OCI-LY7 (cell line): ENCODE results near the gene RAB8A. TPM values are rescaled to one million over a fixed set of nuclear protein-coding genes. Genes with fewer than 3 reads are reported as not detected.

Source experiments
- BruUV-seq: library from RNA; stranded (reverse); fragments of 400-500 nt; replicated peaks from 2 replicates; lab custom pipeline; 2021; lab: Mats Ljungman, UMichigan
- CTCF ChIA-PET: fragments of 300-600 bp; sonication (Branson Sonifier 250); formaldehyde crosslinking; loops from one replicate; lab custom pipeline; 2022; ENCODE audit warnings: antibody characterized with exemption; ENCODE audit not compliant: unreplicated experiment; lab: Charles Lee
- POLR2A ChIA-PET: fragments of 300-600 bp; sonication (Branson Sonifier 250); formaldehyde crosslinking; loops from one replicate; lab custom pipeline; 2022; ENCODE audit warnings: antibody characterized with exemption; lab: Charles Lee
- DNase-seq: peaks from one replicate; pipeline ENCODE4 v3.0.0-alpha.2; 2015; ENCODE audit warnings: low spot score
- H2AFZ ChIP-seq: fragments of 200-600 bp; sonication (generic), shearing (Covaris generic); 2 replicates; pipeline ENCODE4 v1.6.1; 2014; ENCODE audit warnings: mild to moderate bottlenecking, antibody characterized with exemption, low read length, moderate library complexity
- H3K27ac ChIP-seq: fragments of 200-600 bp; sonication (generic); 2 replicates; pipeline ENCODE4 v1.5.1; 2014; ENCODE audit warnings: mixed run types, low read depth, mild to moderate bottlenecking, moderate library complexity, low read length, inconsistent platforms; ENCODE audit not compliant: poor library complexity, severe bottlenecking
- H3K36me3 ChIP-seq: fragments of 200-600 bp; sonication (generic); 2 replicates; pipeline ENCODE4 v1.6.1; 2014; ENCODE audit warnings: mild to moderate bottlenecking, antibody characterized with exemption, low read length, moderate library complexity, mixed read lengths; ENCODE audit not compliant: insufficient read depth
- H3K4me1 ChIP-seq: fragments of 200-600 bp; sonication (generic); 2 replicates; pipeline ENCODE4 v1.5.1; 2014; ENCODE audit warnings: mild to moderate bottlenecking, low read length; ENCODE audit not compliant: insufficient read depth, poor library complexity, severe bottlenecking
- H3K4me2 ChIP-seq: fragments of 200-600 bp; sonication (generic); 2 replicates; pipeline ENCODE4 v1.6.1; 2014; ENCODE audit warnings: mild to moderate bottlenecking, low read length
- H3K4me3 ChIP-seq: fragments of 200-600 bp; sonication (generic); 2 replicates; pipeline ENCODE4 v1.5.1; 2014; ENCODE audit warnings: mild to moderate bottlenecking, low read depth, low read length; ENCODE audit not compliant: poor library complexity, severe bottlenecking
- H3K79me2 ChIP-seq: fragments of 200-600 bp; sonication (generic); 2 replicates; pipeline ENCODE4 v1.6.1; 2016; ENCODE audit warnings: low read depth, mild to moderate bottlenecking, low read length, moderate library complexity, mixed read lengths; ENCODE audit not compliant: insufficient read depth
- H3K9me2 ChIP-seq: fragments of 200-600 bp; sonication (generic); 2 replicates; pipeline ENCODE4 v1.6.1; 2016; ENCODE audit warnings: mild to moderate bottlenecking, low read length, mixed read lengths; ENCODE audit not compliant: insufficient read depth
- H3K9me3 ChIP-seq: fragments of 200-600 bp; sonication (generic); 2 replicates; pipeline ENCODE4 v1.6.1; 2014; ENCODE audit warnings: mild to moderate bottlenecking, mixed run types, low read length, mixed read lengths
- H4K20me1 ChIP-seq: fragments of 200-600 bp; sonication (generic); 2 replicates; pipeline ENCODE4 v1.6.1; 2014; ENCODE audit warnings: mild to moderate bottlenecking, antibody characterized with exemption, low read length, moderate library complexity, mixed read lengths; ENCODE audit not compliant: insufficient read depth
- EZH2phosphoT487 ChIP-seq: fragments of 200-600 bp; sonication (generic); IDR thresholded peaks from 2 replicates; pipeline ENCODE4 v1.6.1; 2018; ENCODE audit warnings: low read depth, borderline replicate concordance, mild to moderate bottlenecking, mixed run types, antibody characterized with exemption, low read length, moderate library complexity, mixed read lengths
- intact Hi-C: fragments of 100-400 bp; cut with micrococcal nuclease; formaldehyde crosslinking; loops from one replicate; pipeline ENCODE4 v1.10.0; 2022; ENCODE audit not compliant: unreplicated experiment
- total RNA-seq, 2 experiments: library from RNA; depleted of rRNA in 1 of 2; stranded (reverse); fragments of >200 nt in 1 of 2; shearing (Covaris generic) in 1 of 2; gene quantifications; 2 replicates each; pipeline ENCODE4 v1.2.3, GENCODE V29; 2014 to 2022
- TF ChIP-seq, protein P1 (sequence below): fragments of 200-600 bp; sonication (generic); conservative IDR thresholded peaks from 2 replicates; pipeline ENCODE4 v1.5.1; 2014; ENCODE audit warnings: mild to moderate bottlenecking, antibody characterized with exemption, low read length, moderate library complexity, mixed read lengths

Gene RAB8A
- total RNA-seq, 2 experiments from 2014 or later: 64.9 to 124 TPM

- H3K27ac ChIP-seq: peak overlapping the region; percentile 38
- peaks cover 67% of the 10 kb centered on the region for H3K4me1 ChIP-seq
- no peak overlapping the region for H2AFZ ChIP-seq
- peaks cover 7% of the 10 kb centered on the region; the same call in 1 of the 2 replicates for H4K20me1 ChIP-seq
- BruUV-seq: no TSS peak
- POLR2A ChIA-PET: no interaction called here
- TF ChIP-seq, protein P1, sequence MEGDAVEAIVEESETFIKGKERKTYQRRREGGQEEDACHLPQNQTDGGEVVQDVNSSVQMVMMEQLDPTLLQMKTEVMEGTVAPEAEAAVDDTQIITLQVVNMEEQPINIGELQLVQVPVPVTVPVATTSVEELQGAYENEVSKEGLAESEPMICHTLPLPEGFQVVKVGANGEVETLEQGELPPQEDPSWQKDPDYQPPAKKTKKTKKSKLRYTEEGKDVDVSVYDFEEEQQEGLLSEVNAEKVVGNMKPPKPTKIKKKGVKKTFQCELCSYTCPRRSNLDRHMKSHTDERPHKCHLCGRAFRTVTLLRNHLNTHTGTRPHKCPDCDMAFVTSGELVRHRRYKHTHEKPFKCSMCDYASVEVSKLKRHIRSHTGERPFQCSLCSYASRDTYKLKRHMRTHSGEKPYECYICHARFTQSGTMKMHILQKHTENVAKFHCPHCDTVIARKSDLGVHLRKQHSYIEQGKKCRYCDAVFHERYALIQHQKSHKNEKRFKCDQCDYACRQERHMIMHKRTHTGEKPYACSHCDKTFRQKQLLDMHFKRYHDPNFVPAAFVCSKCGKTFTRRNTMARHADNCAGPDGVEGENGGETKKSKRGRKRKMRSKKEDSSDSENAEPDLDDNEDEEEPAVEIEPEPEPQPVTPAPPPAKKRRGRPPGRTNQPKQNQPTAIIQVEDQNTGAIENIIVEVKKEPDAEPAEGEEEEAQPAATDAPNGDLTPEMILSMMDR: no peak
- TF ChIP-seq EZH2phosphoT487: no peak
- H3K4me3 ChIP-seq: peak overlapping the region; percentile 42
- H3K9me2 ChIP-seq: no peaks in the 10 kb centered on the region
- intact Hi-C loops: no loop called here
- peak; percentile 59 for DNase-seq
- H3K79me2 ChIP-seq: peaks cover 63% of the 10 kb centered on the region
- peaks cover 40% of the 10 kb centered on the region; the same call in 1 of the 2 replicates for H3K36me3 ChIP-seq
- CTCF ChIA-PET: no interaction called here
- H3K9me3 ChIP-seq: no peaks in the 10 kb centered on the region
- H3K4me2 ChIP-seq: peak overlapping the region; percentile 98
Observed at GRCh38 chr19:16113727-16114126, 2.0 kb downstream of the RAB8A start.

DNA sequence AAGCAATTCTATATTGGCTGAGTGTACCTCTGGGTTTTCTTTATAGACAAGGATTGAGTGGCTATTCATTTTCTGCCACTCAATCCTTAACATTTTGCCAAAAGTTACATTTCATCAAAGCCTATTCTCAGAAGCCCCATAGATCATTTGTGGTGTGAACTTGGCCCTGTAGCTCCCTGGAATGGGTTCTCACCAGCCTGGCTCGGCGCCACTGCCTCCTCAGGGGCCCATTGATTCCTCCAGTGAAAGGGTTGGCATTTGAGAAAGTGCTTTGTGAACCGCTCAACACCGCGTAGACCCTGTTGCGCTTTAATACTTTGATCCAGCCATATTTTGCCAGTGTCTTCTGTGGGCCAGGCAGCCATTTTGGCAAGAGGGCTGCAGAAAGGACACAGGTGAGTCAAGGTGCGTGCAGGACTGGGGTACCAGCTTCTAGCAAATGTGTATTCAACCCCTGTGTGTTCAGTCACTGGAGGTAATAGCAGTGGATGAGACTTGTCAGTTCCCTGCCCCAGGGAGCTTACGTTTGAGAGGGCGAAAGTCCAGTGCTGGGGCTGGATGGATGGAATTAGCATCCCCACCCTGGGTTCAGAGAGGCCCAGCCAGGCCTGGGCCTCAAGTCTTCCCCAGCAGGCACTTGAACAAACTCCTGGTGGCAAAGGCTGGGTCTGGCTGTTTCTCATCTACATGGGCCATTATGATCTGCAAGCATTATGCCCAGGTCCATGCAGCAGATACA, 3.8 kb downstream of the RAB8A start:
- Histone ChIP-seq H3K4me1 (peaks cover 82% of the 10 kb centered on the region), H3K79me2 (peaks cover 71% of the 10 kb centered on the region), H3K4me2 (peak overlapping the region; percentile 91), H3K27ac (peak overlapping the region; percentile 99), H2AFZ (no peak overlapping the region), H4K20me1 (peaks cover 7% of the 10 kb centered on the region; the same call in 1 of the 2 replicates), H3K4me3 (peak overlapping the region; percentile 0), H3K9me2 (no peaks in the 10 kb centered on the region), H3K9me3 (no peaks in the 10 kb centered on the region), H3K36me3 (peaks cover 57% of the 10 kb centered on the region)
- TF ChIP-seq EZH2phosphoT487: no peak
- TF ChIP-seq, protein P1: no peak
- no TSS peak for BruUV-seq
- no peak for DNase-seq
- ChIA-PET POLR2A (interaction anchor here (0.8 kb wide), 1 partner anchor 34 kb away, joined by 4 read pairs; no protein-coding TSS in a partner anchor), CTCF (no interaction called here)
- intact Hi-C loops: no loop called here

GRCh38 chr19:16116067-16116466, 4.4 kb downstream of the RAB8A start:
- BruUV-seq: no TSS peak
- H3K4me2 ChIP-seq: peak overlapping the region; percentile 91
- CTCF ChIA-PET: no interaction called here
- H3K27ac ChIP-seq: peak overlapping the region; percentile 99
- no peak for DNase-seq
- POLR2A ChIA-PET: interaction anchor here (0.8 kb wide), 1 partner anchor 34 kb away, joined by 4 read pairs; no protein-coding TSS in a partner anchor
- no peak for TF ChIP-seq EZH2phosphoT487
- TF ChIP-seq, protein P1: no peak
- H3K79me2 ChIP-seq: peaks cover 71% of the 10 kb centered on the region
- no peak overlapping the region for H2AFZ ChIP-seq
- peak overlapping the region; percentile 0 for H3K4me3 ChIP-seq
- H3K36me3 ChIP-seq: peaks cover 63% of the 10 kb centered on the region
- H3K9me3 ChIP-seq: no peaks in the 10 kb centered on the region
- H3K9me2 ChIP-seq: no peaks in the 10 kb centered on the region
- peaks cover 78% of the 10 kb centered on the region for H3K4me1 ChIP-seq
- peaks cover 7% of the 10 kb centered on the region; the same call in 1 of the 2 replicates for H4K20me1 ChIP-seq
- intact Hi-C loops: no loop called here
